ENCODE data around the gene TGM2. TPM values are rescaled to one million over a fixed set of nuclear protein-coding genes. Genes with fewer than 3 reads are reported as not detected.

Gene TGM2
- total RNA-seq, 1 donor from 2014 or later, result 408 TPM

- DNase-seq (ENCODE audit: low read depth in 2 of 2), result no peak
Observed at GRCh38 chr20:38145729-38146075, 19.4 kb downstream of the TGM2 start.

GRCh38 chr20:38144974-38145728 lies 19.9 kb downstream of the TGM2 start:
- no peak for DNase-seq (ENCODE audit: low read depth in 2 of 2)

GRCh38 chr20:38144598-38144973 lies 20.5 kb downstream of the TGM2 start:
- no peak for DNase-seq (ENCODE audit: low read depth in 2 of 2)

- peak in 1 of 2 donors; percentile 95 for DNase-seq (ENCODE audit: low read depth in 2 of 2)
Observed at GRCh38 chr20:38143646-38144554, 21.2 kb downstream of the TGM2 start.

- no peak for DNase-seq (ENCODE audit: low read depth in 2 of 2)
Observed at GRCh38 chr20:38143238-38143645, 21.8 kb downstream of the TGM2 start.

- DNase-seq (ENCODE audit: low read depth in 2 of 2), result no peak
Observed at GRCh38 chr20:38141889-38142494, 23.1 kb downstream of the TGM2 start.

GRCh38 chr20:38141204-38141888 lies 23.7 kb downstream of the TGM2 start:
- DNase-seq (ENCODE audit: low read depth in 2 of 2), result no peak

GRCh38 chr20:38139977-38140753 lies 24.9 kb downstream of the TGM2 start:
- peak in 1 of 2 donors; percentile 51 for DNase-seq (ENCODE audit: low read depth in 2 of 2)

- no peak for DNase-seq (ENCODE audit: low read depth in 2 of 2)
Observed at GRCh38 chr20:38139156-38139912, 25.7 kb downstream of the TGM2 start.

- DNase-seq (ENCODE audit: low read depth in 2 of 2), result no peak
Observed at GRCh38 chr20:38138086-38138778, 26.8 kb downstream of the TGM2 start.

- no peak for DNase-seq (ENCODE audit: low read depth in 2 of 2)
Observed at GRCh38 chr20:38137441-38138037, 27.5 kb downstream of the TGM2 start.

GRCh38 chr20:38136421-38137245 lies 28.4 kb downstream of the TGM2 start:
- no peak for DNase-seq (ENCODE audit: low read depth in 2 of 2)

- no peak for DNase-seq (ENCODE audit: low read depth in 2 of 2)
Observed at GRCh38 chr20:38135651-38136420, 29.2 kb downstream of the TGM2 start.

- no peak for DNase-seq (ENCODE audit: low read depth in 2 of 2)
Observed at GRCh38 chr20:38135271-38135650, 29.8 kb downstream of the TGM2 start.

- DNase-seq (ENCODE audit: low read depth in 2 of 2), result peak; percentile 68 to 93
Observed at GRCh38 chr20:38134427-38135270, 30.4 kb downstream of the TGM2 start.

GRCh38 chr20:38133680-38134426 lies 31.2 kb downstream of the TGM2 start:
- DNase-seq (ENCODE audit: low read depth in 2 of 2), result no peak
